HuH-7 (cell line): ENCODE data around the gene TMEM11.
A peak's percentile ranks its signal among the peaks of the same experiment; 100 is the strongest.
"Not testable (repeated sequence)": the region's sequence is repeated elsewhere in the genome, so short reads cannot be mapped to it uniquely, and the experiment has no call there.

ENCODE experiments used
- DNase-seq: peaks from one replicate; pipeline ENCODE4 v3.0.0; 2011; ENCODE audit warnings: low spot score

The TMEM11 gene

GRCh38 chr17:21210411-21211076, 3.4 kb downstream of the TMEM11 start:
- DNase-seq: no peak

- no peak for DNase-seq
These were observed 4.3 kb downstream of the TMEM11 start for GRCh38 chr17:21209511-21210175.

- DNase-seq: no peak
These were observed 5.6 kb downstream of the TMEM11 start for GRCh38 chr17:21208352-21208751.

- DNase-seq: no peak
These were observed 9.0 kb downstream of the TMEM11 start for GRCh38 chr17:21204935-21205334.

GRCh38 chr17:21202512-21202911, 11.4 kb downstream of the TMEM11 start:
- no peak for DNase-seq

GRCh38 chr17:21201874-21202273, 12.1 kb downstream of the TMEM11 start:
- DNase-seq: no peak

GRCh38 chr17:21201298-21201595, 12.7 kb downstream of the TMEM11 start:
- DNase-seq: no peak

- no peak for DNase-seq
These were observed 13.2 kb downstream of the TMEM11 start for GRCh38 chr17:21200590-21201297.

- no peak for DNase-seq
These were observed 14.1 kb downstream of the TMEM11 start for GRCh38 chr17:21199856-21200255.

- no peak for DNase-seq
These were observed 14.7 kb downstream of the TMEM11 start for GRCh38 chr17:21199311-21199710.

GRCh38 chr17:21198411-21198810, 15.6 kb downstream of the TMEM11 start:
- DNase-seq: no peak

- DNase-seq: no peak
These were observed 17.8 kb downstream of the TMEM11 start for GRCh38 chr17:21196126-21196525.

- DNase-seq: no peak
These were observed 19.3 kb downstream of the TMEM11 start for GRCh38 chr17:21194703-21195102.

GRCh38 chr17:21194226-21194625, 19.7 kb downstream of the TMEM11 start:
- no peak for DNase-seq

GRCh38 chr17:21193031-21193430, 20.9 kb downstream of the TMEM11 start:
- no peak for DNase-seq

GRCh38 chr17:21192414-21192813, 21.5 kb downstream of the TMEM11 start:
- not testable (repeated sequence) for DNase-seq

- DNase-seq: no peak
These were observed 22.3 kb downstream of the TMEM11 start for GRCh38 chr17:21191698-21192097.

GRCh38 chr17:21190078-21190477, 23.9 kb downstream of the TMEM11 start:
- no peak for DNase-seq

GRCh38 chr17:21189361-21189760, 24.6 kb downstream of the TMEM11 start:
- no peak for DNase-seq

- DNase-seq: no peak
These were observed 27.4 kb downstream of the TMEM11 start for GRCh38 chr17:21186399-21187187.

- DNase-seq: no peak
These were observed 28.9 kb downstream of the TMEM11 start for GRCh38 chr17:21185061-21185460.

GRCh38 chr17:21184570-21184969, 29.4 kb downstream of the TMEM11 start:
- DNase-seq: no peak

- peak; percentile 44 for DNase-seq
These were observed 30.5 kb downstream of the TMEM11 start for GRCh38 chr17:21183468-21183867.
